ENCODE results near the gene CPVL. TPM values are rescaled to one million over a fixed set of nuclear protein-coding genes. Genes with fewer than 3 reads are reported as not detected.

The CPVL gene
- total RNA-seq, 3 donors from 2014 or later (not counting 1 experiment from before 2014, with no cell fraction given), result 4.9 to 11.6 (median 9.8) TPM

DNA sequence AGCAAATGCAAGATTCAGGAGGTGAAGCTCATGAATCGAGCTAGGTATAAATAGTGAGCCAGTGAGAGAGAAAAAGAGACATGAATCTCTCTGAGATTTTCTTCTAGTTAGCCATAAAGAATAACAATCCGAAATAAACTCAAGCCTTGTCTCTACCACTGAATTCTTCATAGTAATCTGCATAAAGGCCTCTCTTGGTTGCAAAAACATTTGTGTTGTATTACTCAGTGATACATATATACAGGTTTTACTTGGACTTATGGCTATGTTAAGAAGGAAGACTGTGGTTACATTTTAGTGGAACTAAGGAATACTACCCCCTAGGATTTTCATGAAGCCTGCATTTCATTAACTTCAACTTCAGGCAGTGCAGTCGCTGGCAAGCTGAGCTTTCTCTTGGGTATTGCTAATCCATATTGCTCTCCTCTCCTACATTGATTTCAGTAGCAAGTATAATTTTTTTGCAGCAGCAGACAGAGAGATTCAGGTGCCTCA is 115.5 kb downstream of the CPVL start:
- Mint-ChIP-seq H3K4me3 (no peak overlapping the region), H3K27me3 (ENCODE audit: low read depth in 2 of 2) (peaks cover 0 to 4% of the 10 kb centered on the region in 2 donors), H3K27ac (no peak overlapping the region), H3K4me1 (peaks cover 20% of the 10 kb centered on the region in 2 donors), H3K36me3 (peaks cover 13% of the 10 kb centered on the region), H3K9me3 (peaks cover 10 to 15% of the 10 kb centered on the region in 2 donors)
- H3K4me3 ChIP-seq (ENCODE audit: low read length), result no peak overlapping the region
- no peak overlapping the region for H3K27ac ChIP-seq (ENCODE audit: low read length)
- intact Hi-C loops (cut with micrococcal nuclease), result no loop called here
- ATAC-seq (no peak), DNase-seq (no peak)
- H3K4me1 ChIP-seq (ENCODE audit: control insufficient read depth, insufficient read depth, low read length), result peaks cover 16% of the 10 kb centered on the region
- 61% methylated on average over 2 of the region's 3 CpGs for WGBS (ENCODE audit: insufficient coverage)
- TF ChIP-seq, protein P1, sequence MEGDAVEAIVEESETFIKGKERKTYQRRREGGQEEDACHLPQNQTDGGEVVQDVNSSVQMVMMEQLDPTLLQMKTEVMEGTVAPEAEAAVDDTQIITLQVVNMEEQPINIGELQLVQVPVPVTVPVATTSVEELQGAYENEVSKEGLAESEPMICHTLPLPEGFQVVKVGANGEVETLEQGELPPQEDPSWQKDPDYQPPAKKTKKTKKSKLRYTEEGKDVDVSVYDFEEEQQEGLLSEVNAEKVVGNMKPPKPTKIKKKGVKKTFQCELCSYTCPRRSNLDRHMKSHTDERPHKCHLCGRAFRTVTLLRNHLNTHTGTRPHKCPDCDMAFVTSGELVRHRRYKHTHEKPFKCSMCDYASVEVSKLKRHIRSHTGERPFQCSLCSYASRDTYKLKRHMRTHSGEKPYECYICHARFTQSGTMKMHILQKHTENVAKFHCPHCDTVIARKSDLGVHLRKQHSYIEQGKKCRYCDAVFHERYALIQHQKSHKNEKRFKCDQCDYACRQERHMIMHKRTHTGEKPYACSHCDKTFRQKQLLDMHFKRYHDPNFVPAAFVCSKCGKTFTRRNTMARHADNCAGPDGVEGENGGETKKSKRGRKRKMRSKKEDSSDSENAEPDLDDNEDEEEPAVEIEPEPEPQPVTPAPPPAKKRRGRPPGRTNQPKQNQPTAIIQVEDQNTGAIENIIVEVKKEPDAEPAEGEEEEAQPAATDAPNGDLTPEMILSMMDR (IDR thresholded peaks at IDR 0.05), result no peak
- H3K27me3 ChIP-seq (ENCODE audit: control insufficient read depth, insufficient read depth, low read length), result no peaks in the 10 kb centered on the region
- no peaks in the 10 kb centered on the region for H3K36me3 ChIP-seq (ENCODE audit: control insufficient read depth, insufficient read depth, low read length)
- no peaks in the 10 kb centered on the region for H3K9me3 ChIP-seq (ENCODE audit: control insufficient read depth, insufficient read depth, low read length)

DNA sequence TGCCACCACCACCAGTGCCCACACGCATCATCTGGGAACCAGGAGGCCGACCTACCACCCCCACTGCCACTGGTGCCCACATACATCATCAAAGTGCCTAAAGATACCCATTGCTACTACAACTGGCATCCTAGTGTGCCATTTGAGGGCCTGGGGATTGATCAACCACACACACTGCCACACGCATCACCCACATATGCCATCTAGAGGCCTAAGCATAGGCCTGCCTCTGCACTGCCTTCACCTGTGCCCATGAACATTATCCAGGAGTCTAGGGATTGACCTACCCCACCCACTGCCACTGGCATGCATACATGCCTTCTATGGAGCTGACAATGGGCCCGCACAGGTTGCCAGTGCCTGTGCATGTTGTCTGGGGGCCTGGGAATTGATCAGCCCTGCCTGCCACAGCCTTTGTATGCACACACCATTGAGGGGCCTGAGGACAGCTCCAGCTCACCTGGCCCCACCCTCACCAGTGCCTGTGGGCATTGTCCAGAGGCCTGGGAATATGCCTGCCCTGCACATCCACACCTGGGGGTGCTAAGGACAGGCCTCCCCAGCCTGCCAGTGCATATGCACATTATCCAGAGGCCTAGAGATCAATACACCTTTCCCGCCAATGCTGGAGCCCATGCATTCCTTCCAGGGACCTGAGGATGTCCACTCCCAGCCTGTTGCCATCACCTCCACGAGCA is 123.9 kb downstream of the CPVL start:
- H3K4me3 Mint-ChIP-seq, result no peak overlapping the region
- Histone ChIP-seq H3K4me1 (ENCODE audit: control insufficient read depth, insufficient read depth, low read length) (no peaks in the 10 kb centered on the region), H3K36me3 (ENCODE audit: control insufficient read depth, insufficient read depth, low read length) (no peaks in the 10 kb centered on the region), H3K27ac (ENCODE audit: low read length) (no peak overlapping the region), H3K27me3 (ENCODE audit: control insufficient read depth, insufficient read depth, low read length) (no peaks in the 10 kb centered on the region), H3K4me3 (ENCODE audit: low read length) (no peak overlapping the region), H3K9me3 (ENCODE audit: control insufficient read depth, insufficient read depth, low read length) (no peaks in the 10 kb centered on the region)
- no peak overlapping the region for H3K27ac Mint-ChIP-seq
- no peak for DNase-seq
- intact Hi-C loops (cut with micrococcal nuclease), result no loop called here
- TF ChIP-seq, protein P1 (IDR thresholded peaks at IDR 0.05), result no peak
- peaks cover 33% of the 10 kb centered on the region for H3K36me3 Mint-ChIP-seq
- no peak for ATAC-seq
- no peaks in the 10 kb centered on the region for H3K4me1 Mint-ChIP-seq
- WGBS (ENCODE audit: insufficient coverage), result 91% methylated on average over 6 of the region's 6 CpGs
- peaks cover 8 to 20% of the 10 kb centered on the region in 2 donors for H3K9me3 Mint-ChIP-seq
- peaks cover 0 to 9% of the 10 kb centered on the region in 2 donors for H3K27me3 Mint-ChIP-seq (ENCODE audit: low read depth in 2 of 2)

DNA sequence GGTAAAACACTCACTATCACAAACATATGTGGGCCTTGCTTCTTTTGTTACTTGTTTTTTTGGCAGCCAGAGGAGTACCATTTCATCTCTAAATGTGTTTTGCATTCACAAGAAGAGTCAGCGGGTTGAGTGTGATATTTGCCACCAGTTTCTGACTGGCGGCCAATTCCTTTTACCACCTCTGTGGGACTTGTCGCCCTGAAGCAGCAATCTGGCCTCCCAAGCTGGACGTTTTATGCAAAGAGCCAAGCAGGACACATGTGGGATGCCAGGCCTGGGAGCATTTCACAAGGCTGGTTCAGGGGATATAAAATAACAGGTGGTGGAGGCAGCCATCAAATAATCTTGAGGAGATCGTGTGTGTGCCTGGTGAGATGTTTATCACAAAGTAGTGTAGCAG is 126.4 kb downstream of the CPVL start:
- H3K4me1 ChIP-seq (ENCODE audit: control insufficient read depth, insufficient read depth, low read length), result no peaks in the 10 kb centered on the region

More for the DNA sequence above, 126.4 kb downstream of the CPVL start:
- H3K4me3 Mint-ChIP-seq, result no peak overlapping the region
- TF ChIP-seq, protein P1 (IDR thresholded peaks at IDR 0.05), result no peak
- H3K36me3 Mint-ChIP-seq, result peaks cover 15% of the 10 kb centered on the region
- no peak for ATAC-seq
- no peak overlapping the region for H3K27ac Mint-ChIP-seq
- peaks cover 0 to 6% of the 10 kb centered on the region in 2 donors for H3K27me3 Mint-ChIP-seq (ENCODE audit: low read depth in 2 of 2)
- Histone ChIP-seq H3K36me3 (ENCODE audit: control insufficient read depth, insufficient read depth, low read length) (no peaks in the 10 kb centered on the region), H3K27me3 (ENCODE audit: control insufficient read depth, insufficient read depth, low read length) (no peaks in the 10 kb centered on the region), H3K27ac (ENCODE audit: low read length) (no peak overlapping the region), H3K4me3 (ENCODE audit: low read length) (no peak overlapping the region), H3K9me3 (ENCODE audit: control insufficient read depth, insufficient read depth, low read length) (no peaks in the 10 kb centered on the region)
- DNase-seq, result no peak
- peaks cover 3 to 6% of the 10 kb centered on the region in 2 donors for H3K9me3 Mint-ChIP-seq
- WGBS (ENCODE audit: insufficient coverage), result 80% methylated on average over 5 of the region's 5 CpGs
- intact Hi-C loops (cut with micrococcal nuclease), result no loop called here
- no peaks in the 10 kb centered on the region for H3K4me1 Mint-ChIP-seq

Data from natural killer cell (primary cell).